VCaP (cell line): ENCODE data around the gene RPL41.

Experiments
- H3K27ac ChIP-seq: fragments of 450-650 bp; 2 replicates; pipeline ENCODE4 v1.5.1; 2017
- TF ChIP-seq, protein P1 (sequence below): fragments of 450-650 bp; conservative IDR thresholded peaks from 2 replicates; pipeline ENCODE4 v1.5.1; 2017; ENCODE audit warnings: mild to moderate bottlenecking, moderate library complexity

RPL41 gene

DNA sequence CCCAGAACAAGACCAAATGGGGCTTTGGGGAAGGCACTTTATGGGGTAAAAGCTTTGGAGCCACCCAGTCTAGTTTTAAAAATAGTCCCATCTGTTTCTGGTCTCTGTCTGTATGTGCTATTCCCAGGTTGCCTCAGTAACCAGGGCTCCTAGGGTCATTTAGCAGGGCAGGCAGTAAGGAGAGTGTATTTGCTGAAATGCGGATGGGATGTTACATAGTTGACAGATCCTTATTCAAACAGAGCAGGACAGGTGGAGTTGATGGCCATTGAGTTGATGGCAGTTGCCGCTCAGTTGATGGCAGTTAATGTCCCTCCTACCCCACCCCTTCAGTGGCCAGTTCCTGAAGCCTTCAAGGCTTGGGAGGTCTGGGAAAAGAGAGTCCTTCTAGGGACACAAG is 6.2 kb downstream of the RPL41 start:
- H3K27ac ChIP-seq = peak overlapping the region; percentile 10; the same call in 1 of the 2 replicates
- TF ChIP-seq, protein P1, sequence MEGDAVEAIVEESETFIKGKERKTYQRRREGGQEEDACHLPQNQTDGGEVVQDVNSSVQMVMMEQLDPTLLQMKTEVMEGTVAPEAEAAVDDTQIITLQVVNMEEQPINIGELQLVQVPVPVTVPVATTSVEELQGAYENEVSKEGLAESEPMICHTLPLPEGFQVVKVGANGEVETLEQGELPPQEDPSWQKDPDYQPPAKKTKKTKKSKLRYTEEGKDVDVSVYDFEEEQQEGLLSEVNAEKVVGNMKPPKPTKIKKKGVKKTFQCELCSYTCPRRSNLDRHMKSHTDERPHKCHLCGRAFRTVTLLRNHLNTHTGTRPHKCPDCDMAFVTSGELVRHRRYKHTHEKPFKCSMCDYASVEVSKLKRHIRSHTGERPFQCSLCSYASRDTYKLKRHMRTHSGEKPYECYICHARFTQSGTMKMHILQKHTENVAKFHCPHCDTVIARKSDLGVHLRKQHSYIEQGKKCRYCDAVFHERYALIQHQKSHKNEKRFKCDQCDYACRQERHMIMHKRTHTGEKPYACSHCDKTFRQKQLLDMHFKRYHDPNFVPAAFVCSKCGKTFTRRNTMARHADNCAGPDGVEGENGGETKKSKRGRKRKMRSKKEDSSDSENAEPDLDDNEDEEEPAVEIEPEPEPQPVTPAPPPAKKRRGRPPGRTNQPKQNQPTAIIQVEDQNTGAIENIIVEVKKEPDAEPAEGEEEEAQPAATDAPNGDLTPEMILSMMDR = no peak

DNA sequence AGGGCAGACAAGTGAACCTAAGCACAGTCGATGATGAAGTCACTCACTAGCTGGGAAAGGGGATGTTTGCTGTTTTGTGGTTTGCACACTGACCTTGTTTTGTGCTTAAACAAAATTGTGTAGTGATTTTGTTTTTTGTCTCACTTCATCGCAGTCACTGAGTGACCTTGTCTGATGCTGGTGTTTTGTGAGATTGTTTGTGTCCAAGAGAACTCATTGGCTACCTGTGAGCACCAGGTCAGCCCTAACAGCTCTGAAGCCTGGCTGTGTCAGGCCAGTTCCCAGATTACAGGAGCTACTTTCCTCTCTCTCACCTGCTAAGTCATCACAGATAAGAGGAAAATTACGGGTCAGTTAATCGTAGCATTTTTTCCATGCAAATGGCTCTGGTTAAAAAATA is 7.7 kb downstream of the RPL41 start:
- TF ChIP-seq, protein P1 = no peak
- H3K27ac ChIP-seq = no peak overlapping the region

DNA sequence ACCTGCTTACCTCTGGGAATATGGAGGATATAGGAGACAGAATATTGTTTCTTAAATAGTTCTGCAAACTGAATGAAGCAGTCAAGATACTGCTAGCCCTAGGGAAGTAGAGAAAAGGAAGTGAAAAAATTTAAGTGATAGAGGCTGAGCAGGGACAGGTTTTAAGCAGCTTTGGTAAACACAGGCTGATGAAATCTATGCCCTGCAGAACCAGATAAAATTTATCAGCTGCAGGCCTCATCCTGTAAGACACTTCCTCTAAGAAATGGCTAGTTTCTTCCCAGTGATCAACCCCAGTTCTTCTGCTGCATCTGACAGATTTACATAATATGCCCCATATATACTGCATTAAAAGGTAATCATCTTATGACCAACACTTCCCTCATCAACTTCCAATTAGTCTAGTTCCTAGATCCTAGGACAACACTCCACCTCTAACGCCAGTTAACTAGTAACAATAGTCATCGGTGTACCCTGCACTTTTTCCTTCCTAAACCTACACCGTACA is 10.4 kb downstream of the RPL41 start:
- H3K27ac ChIP-seq = peak overlapping the region; percentile 86
- TF ChIP-seq, protein P1 = no peak

DNA sequence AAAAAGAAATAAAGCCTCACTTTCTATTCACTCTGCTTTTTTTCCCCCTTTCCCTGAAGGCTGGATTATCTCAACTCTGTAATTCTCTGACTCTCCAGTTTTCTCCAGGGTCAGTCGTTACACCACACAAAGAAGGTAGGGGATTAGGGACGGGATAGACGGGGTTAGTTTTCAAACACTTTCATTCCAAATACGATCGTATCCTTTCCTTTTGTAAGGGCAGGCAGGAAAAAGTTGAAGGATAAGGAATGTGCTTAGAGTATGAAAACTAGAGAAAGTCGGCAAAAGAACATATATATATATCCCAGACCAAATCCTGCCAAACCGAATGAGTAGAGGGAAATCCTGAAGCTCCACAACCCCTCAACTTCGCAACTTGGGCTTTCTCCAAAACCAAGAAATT is 11.1 kb downstream of the RPL41 start:
- peak overlapping the region; percentile 86 for H3K27ac ChIP-seq
- TF ChIP-seq, protein P1 = no peak

DNA sequence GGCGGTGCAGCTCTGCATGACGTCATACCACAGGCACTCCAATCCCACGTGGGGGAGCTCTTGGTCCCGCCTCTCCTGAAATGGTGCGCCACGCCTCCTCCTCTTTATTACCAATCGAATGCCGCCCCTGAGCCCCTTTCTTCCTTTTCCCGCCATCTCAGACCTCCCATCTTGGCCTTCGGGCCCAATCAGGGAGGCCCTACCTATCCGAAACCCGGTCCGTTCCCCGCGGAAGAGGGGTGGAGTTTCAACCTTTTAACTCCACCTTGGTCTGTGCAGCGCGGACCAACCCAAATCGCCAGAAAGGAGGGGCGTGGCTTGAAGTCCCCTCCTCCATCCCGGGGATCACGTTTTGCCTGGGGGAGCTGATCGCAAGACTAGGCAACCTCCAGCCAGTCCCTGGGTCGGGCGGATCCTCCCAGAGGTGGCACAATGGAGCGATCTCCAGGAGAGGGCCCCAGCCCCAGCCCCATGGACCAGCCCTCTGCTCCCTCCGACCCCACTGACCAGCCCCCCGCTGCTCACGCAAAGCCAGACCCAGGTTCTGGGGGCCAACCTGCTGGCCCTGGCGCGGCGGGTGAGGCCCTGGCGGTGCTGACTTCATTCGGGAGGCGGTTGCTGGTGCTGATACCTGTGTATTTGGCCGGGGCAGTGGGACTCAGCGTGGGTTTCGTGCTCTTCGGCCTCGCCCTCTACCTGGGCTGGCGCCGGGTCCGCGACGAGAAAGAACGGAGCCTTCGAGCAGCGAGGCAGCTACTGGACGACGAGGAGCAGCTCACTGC is 11.6 kb downstream of the RPL41 start, which contains the start of gene ESYT1:
Gene ESYT1, plus strand, starts transcription at position 380 of the 782 bp plus-strand sequence. Its CDS starts 53 bp downstream, at position 433.
- H3K27ac ChIP-seq = peak within 1 kb of the TSS; percentile 86
- TF ChIP-seq, protein P1 = no peak

DNA sequence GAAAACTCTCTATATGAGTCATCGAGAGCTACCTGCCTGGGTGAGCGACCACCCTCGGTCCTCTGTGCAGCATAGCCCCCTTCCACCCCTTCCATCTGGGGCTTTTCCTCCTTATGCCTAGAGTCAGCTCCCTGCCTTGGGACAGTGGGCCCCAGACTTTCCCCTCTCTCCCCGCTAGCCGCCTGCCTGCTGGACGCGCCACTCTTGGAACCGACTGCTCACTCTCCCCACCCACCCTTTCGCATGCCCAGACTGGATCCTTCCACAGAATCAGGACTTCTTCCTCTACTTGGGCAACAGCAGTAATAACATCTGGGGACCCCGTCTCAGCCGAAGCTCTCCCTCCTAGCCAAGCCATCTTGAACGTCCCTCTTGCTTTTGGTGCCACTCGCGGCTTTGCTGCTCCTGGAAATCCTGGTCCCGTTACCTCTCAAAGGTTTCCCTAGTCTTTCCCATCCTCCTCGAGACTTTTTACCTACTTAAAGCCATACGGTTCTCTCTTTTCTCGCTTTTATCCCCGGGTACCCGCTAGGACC is 12.3 kb downstream of the RPL41 start:
- TF ChIP-seq, protein P1 = no peak
- peak overlapping the region; percentile 86 for H3K27ac ChIP-seq

DNA sequence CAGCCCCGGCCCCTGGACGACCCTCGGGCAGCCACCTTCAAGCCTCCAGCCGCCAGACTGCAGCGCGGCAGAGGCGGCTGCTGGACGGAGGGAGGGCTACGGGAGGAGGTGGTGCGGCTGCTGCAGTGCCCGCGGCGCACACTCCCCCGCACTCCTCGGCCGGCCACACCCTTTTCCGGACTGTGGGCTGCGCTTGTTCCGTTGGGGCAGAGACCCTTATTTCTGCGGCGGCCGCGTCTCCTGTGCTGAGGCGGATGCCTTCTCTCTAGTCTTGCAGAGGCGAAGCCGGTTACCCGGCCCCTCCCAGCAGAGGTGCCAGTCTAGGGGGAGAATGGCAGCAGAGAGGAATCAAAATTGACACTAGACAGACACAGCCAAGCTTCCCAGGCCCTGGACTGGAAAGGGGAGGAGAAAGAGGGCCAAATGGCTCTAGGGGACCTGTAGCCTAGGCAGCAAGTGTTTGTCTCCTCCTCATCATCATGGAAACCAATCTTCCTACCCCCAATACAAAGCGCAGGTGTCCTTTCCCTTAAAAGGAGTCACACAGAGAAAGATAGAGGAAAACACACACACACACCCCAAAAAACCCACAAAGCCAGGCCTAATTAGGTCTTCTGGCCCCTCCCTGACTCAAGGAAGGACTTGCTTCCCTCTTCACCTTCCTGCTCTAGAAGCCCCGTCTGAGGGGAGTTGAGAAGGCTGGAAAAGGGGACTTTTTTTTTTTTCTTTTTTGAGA is 12.9 kb downstream of the RPL41 start:
- TF ChIP-seq, protein P1 = no peak
- H3K27ac ChIP-seq = peak overlapping the region; percentile 86
